Measurements from ENCODE around the gene OFD1. TPM values are rescaled to one million over a fixed set of nuclear protein-coding genes. Genes with fewer than 3 reads are reported as not detected.

OFD1 gene
- total RNA-seq, 4 donors from 2014 or later, result 12.7 to 26.1 (median 20.6) TPM

GRCh38 chrX:13754765-13755164 is 20.2 kb downstream of the OFD1 start:
- Histone ChIP-seq H3K27ac (no peak overlapping the region), H3K27me3 (no peaks in the 10 kb centered on the region), H3K9me3 (no peaks in the 10 kb centered on the region), H3K4me3 (no peak overlapping the region), H3K4me1 (no peaks in the 10 kb centered on the region), H3K36me3 (peaks cover 0 to 81% (median 6%) of the 10 kb centered on the region in 3 donors)
- no peak for TF ChIP-seq POLR2A (IDR thresholded peaks at IDR 0.05)
- TF ChIP-seq, protein P1, sequence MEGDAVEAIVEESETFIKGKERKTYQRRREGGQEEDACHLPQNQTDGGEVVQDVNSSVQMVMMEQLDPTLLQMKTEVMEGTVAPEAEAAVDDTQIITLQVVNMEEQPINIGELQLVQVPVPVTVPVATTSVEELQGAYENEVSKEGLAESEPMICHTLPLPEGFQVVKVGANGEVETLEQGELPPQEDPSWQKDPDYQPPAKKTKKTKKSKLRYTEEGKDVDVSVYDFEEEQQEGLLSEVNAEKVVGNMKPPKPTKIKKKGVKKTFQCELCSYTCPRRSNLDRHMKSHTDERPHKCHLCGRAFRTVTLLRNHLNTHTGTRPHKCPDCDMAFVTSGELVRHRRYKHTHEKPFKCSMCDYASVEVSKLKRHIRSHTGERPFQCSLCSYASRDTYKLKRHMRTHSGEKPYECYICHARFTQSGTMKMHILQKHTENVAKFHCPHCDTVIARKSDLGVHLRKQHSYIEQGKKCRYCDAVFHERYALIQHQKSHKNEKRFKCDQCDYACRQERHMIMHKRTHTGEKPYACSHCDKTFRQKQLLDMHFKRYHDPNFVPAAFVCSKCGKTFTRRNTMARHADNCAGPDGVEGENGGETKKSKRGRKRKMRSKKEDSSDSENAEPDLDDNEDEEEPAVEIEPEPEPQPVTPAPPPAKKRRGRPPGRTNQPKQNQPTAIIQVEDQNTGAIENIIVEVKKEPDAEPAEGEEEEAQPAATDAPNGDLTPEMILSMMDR (IDR thresholded peaks at IDR 0.05), result no peak
- DNase-seq, result no peak
- WGBS, 2 donors, result 95 to 100% methylated on average over 1 of the region's 1 CpG
- intact Hi-C loops (cut with DNase I), result loop anchor here (10.0 kb wide), 1 partner anchor 280 kb away; no protein-coding TSS in a partner anchor

GRCh38 chrX:13755254-13755653 is 20.7 kb downstream of the OFD1 start:
- no peak for DNase-seq
- intact Hi-C loops (cut with DNase I), result loop anchor here (10.0 kb wide), 1 partner anchor 280 kb away; no protein-coding TSS in a partner anchor
- no peaks in the 10 kb centered on the region for H3K4me1 ChIP-seq
- H3K9me3 ChIP-seq, result no peaks in the 10 kb centered on the region
- WGBS, 2 donors, result 54 to 67% methylated on average over 1 of the region's 1 CpG
- H3K27ac ChIP-seq, result no peak overlapping the region
- no peak overlapping the region for H3K4me3 ChIP-seq
- H3K27me3 ChIP-seq, result no peaks in the 10 kb centered on the region
- TF ChIP-seq, protein P1 (IDR thresholded peaks at IDR 0.05), result no peak
- TF ChIP-seq POLR2A (IDR thresholded peaks at IDR 0.05), result no peak
- peaks cover 3 to 85% (median 6%) of the 10 kb centered on the region in 3 donors for H3K36me3 ChIP-seq

DNA sequence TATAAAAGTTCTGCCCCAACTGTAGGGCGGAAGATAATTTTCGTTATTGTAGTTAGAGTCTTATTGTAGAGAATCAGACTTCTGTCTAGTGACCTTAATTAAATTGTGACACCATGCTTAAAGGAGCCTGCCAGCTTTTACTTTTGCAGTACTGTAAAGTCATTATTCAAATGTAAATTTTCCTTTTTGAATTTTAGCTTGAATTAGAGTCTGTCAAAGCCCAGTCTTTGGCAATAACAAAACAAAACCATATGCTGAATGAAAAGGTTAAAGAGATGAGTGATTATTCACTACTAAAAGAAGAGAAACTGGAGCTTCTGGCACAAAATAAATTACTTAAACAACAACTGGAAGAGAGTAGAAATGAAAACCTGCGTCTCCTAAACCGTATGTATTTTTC is 21.8 kb downstream of the OFD1 start:
- Histone ChIP-seq H3K36me3 (peaks cover 6 to 91% (median 6%) of the 10 kb centered on the region in 3 donors), H3K4me3 (no peak overlapping the region), H3K27me3 (no peaks in the 10 kb centered on the region), H3K27ac (no peak overlapping the region), H3K4me1 (peaks cover 0 to 5% (median 0%) of the 10 kb centered on the region in 3 donors), H3K9me3 (no peaks in the 10 kb centered on the region)
- no peak for TF ChIP-seq POLR2A (IDR thresholded peaks at IDR 0.05)
- TF ChIP-seq, protein P1 (IDR thresholded peaks at IDR 0.05), result no peak
- intact Hi-C loops (cut with DNase I), result loop anchor here (10.0 kb wide), 1 partner anchor 278 kb away; no protein-coding TSS in a partner anchor
- 93 to 99% methylated on average over 4 of the region's 4 CpGs for WGBS, 2 donors
- DNase-seq, result no peak

DNA sequence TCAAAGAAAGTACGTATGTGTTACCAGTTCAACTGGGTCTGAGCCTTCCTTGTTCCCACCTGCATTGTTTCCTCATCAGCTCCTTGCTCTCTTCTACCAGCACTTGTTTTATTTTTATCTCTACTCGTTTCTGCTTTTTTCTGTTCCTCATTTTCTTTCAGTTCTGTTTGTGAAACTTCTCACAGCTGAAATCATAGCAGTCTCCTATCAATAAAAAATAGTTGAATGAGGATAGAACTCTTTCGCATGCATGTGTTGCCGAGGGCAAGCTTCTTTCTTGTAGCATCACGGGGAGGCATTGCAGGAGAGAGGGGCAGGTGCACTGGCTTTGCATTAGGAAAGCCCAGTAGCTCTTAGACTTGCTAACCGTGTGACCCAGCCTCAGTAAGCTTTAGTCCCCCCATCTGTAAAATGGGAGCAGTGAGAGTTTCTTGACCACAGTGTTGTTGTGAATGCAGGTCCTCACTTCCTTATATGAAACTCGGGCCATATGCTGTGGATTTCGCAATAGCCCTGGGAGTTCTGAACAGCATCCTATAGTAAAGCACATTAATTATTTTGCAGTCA is 24.7 kb downstream of the OFD1 start:
- no peak for TF ChIP-seq POLR2A (IDR thresholded peaks at IDR 0.05)
- TF ChIP-seq, protein P1 (IDR thresholded peaks at IDR 0.05), result no peak
- H3K36me3 ChIP-seq, result peaks cover 0 to 86% (median 6%) of the 10 kb centered on the region in 3 donors
- intact Hi-C loops (cut with DNase I), result loop anchor here (10.0 kb wide), 1 partner anchor 276 kb away; no protein-coding TSS in a partner anchor
- no peaks in the 10 kb centered on the region for H3K27me3 ChIP-seq
- 69 to 83% methylated on average over 5 to 7 of the region's 8 CpGs for WGBS, 2 donors
- DNase-seq, result no peak
- peaks cover 0 to 26% (median 0%) of the 10 kb centered on the region in 3 donors for H3K4me1 ChIP-seq
- H3K4me3 ChIP-seq, result no peak overlapping the region
- no peak overlapping the region for H3K27ac ChIP-seq
- H3K9me3 ChIP-seq, result no peaks in the 10 kb centered on the region

DNA sequence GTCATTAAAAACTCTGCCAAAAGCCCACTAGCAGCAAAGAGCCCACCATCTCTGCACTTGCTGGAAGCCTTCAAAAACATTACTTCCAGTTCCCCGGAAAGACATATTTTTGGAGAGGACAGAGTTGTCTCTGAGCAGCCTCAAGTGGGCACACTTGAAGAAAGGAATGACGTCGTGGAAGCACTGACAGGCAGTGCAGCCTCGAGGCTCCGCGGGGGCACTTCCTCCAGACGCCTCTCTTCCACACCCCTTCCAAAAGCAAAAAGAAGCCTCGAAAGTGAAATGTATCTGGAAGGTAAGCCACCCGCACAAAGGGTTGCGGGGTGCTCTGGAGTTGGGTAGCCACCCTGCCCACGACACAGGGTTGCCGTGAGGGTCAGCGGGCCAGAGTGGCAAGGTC is 25.9 kb downstream of the OFD1 start:
- H3K4me1 ChIP-seq, result peaks cover 0 to 36% (median 5%) of the 10 kb centered on the region in 3 donors
- no peaks in the 10 kb centered on the region for H3K27me3 ChIP-seq
- no peak for DNase-seq
- peaks cover 0 to 74% (median 6%) of the 10 kb centered on the region in 3 donors for H3K36me3 ChIP-seq
- 92% methylated on average over 13 of the region's 13 CpGs; no CpG with 5 or more reads in 1 of the 2 donors for WGBS, 2 donors
- intact Hi-C loops (cut with DNase I), result no loop called here
- peak overlapping the region in 1 of 4 donors; percentile 9 for H3K27ac ChIP-seq
- no peaks in the 10 kb centered on the region for H3K9me3 ChIP-seq
- TF ChIP-seq POLR2A (IDR thresholded peaks at IDR 0.05), result no peak
- TF ChIP-seq, protein P1 (IDR thresholded peaks at IDR 0.05), result no peak
- no peak overlapping the region for H3K4me3 ChIP-seq

All from esophagus squamous epithelium (tissue), 5 donors.